H4 (cell line): ENCODE results near the gene GDF11. TPM values are rescaled to one million over a fixed set of nuclear protein-coding genes. Genes with fewer than 3 reads are reported as not detected.
"Not testable (repeated sequence)": the region's sequence is repeated elsewhere in the genome, so short reads cannot be mapped to it uniquely, and the experiment has no call there.

Source experiments
- DNase-seq: peaks from one replicate; pipeline ENCODE4 v3.0.0-alpha.2; 2015; ENCODE audit warnings: low spot score
- total RNA-seq: library from RNA; depleted of rRNA; stranded (reverse); fragments of >200 nt; shearing (Covaris generic); gene quantifications from 2 replicates; pipeline ENCODE4 v1.2.3, GENCODE V29; 2014

The GDF11 gene
- total RNA-seq, 1 experiment from 2014 or later: 8.4 TPM

GRCh38 chr12:55741931-55742680, 816 bp upstream of the GDF11 start:
- no peak for DNase-seq

- peak; percentile 67 for DNase-seq
Observed at GRCh38 chr12:55743406-55744339, 751 bp downstream of the GDF11 start.

GRCh38 chr12:55744340-55745030, 1.6 kb downstream of the GDF11 start:
- no peak for DNase-seq

- no peak for DNase-seq
Observed at GRCh38 chr12:55745361-55746173, 2.6 kb downstream of the GDF11 start.

- no peak for DNase-seq
Observed at GRCh38 chr12:55746174-55746912, 3.4 kb downstream of the GDF11 start.

- DNase-seq: no peak
Observed at GRCh38 chr12:55746913-55747231, 4.0 kb downstream of the GDF11 start.

GRCh38 chr12:55748230-55748993, 5.5 kb downstream of the GDF11 start:
- no peak for DNase-seq

GRCh38 chr12:55755246-55755645, 12.3 kb downstream of the GDF11 start:
- no peak for DNase-seq

GRCh38 chr12:55757701-55758100, 14.8 kb downstream of the GDF11 start:
- DNase-seq: no peak

GRCh38 chr12:55758575-55758974, 15.7 kb downstream of the GDF11 start:
- not testable (repeated sequence) for DNase-seq

- no peak for DNase-seq
Observed at GRCh38 chr12:55760663-55761062, 17.7 kb downstream of the GDF11 start.

- no peak for DNase-seq
Observed at GRCh38 chr12:55762646-55763045, 19.7 kb downstream of the GDF11 start.

GRCh38 chr12:55765736-55766290, 22.9 kb downstream of the GDF11 start:
- no peak for DNase-seq

GRCh38 chr12:55767156-55767555, 24.2 kb downstream of the GDF11 start:
- DNase-seq: no peak

GRCh38 chr12:55771736-55772135, 28.8 kb downstream of the GDF11 start:
- DNase-seq: no peak

GRCh38 chr12:55777856-55778255, 34.9 kb downstream of the GDF11 start:
- DNase-seq: no peak

- no peak for DNase-seq
Observed at GRCh38 chr12:55780685-55781084, 37.8 kb downstream of the GDF11 start.

- no peak for DNase-seq
Observed at GRCh38 chr12:55788546-55788945, 45.6 kb downstream of the GDF11 start.

GRCh38 chr12:55789171-55789570, 46.2 kb downstream of the GDF11 start:
- no peak for DNase-seq

GRCh38 chr12:55789893-55790292, 47.0 kb downstream of the GDF11 start:
- DNase-seq: no peak
